CD14-positive monocyte (primary cell): ENCODE measurements around the gene FOXN1. TPM values are rescaled to one million over a fixed set of nuclear protein-coding genes. Genes with fewer than 3 reads are reported as not detected.
A peak's percentile ranks its signal among the peaks of the same experiment; 100 is the strongest.

Experiments used
- DNase-seq, 3 donors: peaks; one replicate each; pipeline ENCODE4 v3.0.0-alpha.2; 2011 to 2022
- H2AFZ ChIP-seq: 2 replicates; pipeline ENCODE4 v1.6.0; 2012; ENCODE audit warnings: mild to moderate bottlenecking, low read depth, low read length, inconsistent platforms; ENCODE audit not compliant: insufficient read depth, poor library complexity, severe bottlenecking
- H3K27ac ChIP-seq, 2 donors: 1 replicate in 1 of 2; 2 replicates in 1 of 2; pipeline ENCODE4 v1.5.1; 2012 to 2013; ENCODE audit warnings: low read length in 2 of 2, control low read depth in 1 of 2, inconsistent platforms in 1 of 2, low read depth in 1 of 2, mild to moderate bottlenecking in 1 of 2
- H3K27me3 ChIP-seq, 2 donors: one replicate each; pipeline versions ENCODE4 v1.6.0 to v1.6.1; 2011 to 2013; ENCODE audit warnings: low read length in 2 of 2; ENCODE audit not compliant: control insufficient read depth in 2 of 2, insufficient read depth in 2 of 2
- H3K36me3 ChIP-seq, 2 donors: replicated peaks in 1 of 2; 1 replicate in 1 of 2; 2 replicates in 1 of 2; pipeline versions ENCODE4 v1.5.1 to v1.6.1; 2012 to 2013; ENCODE audit warnings: low read length in 2 of 2, control low read depth in 1 of 2, inconsistent platforms in 1 of 2, mild to moderate bottlenecking in 1 of 2; ENCODE audit not compliant: insufficient read depth in 2 of 2, control insufficient read depth in 1 of 2
- H3K4me1 ChIP-seq, 2 donors: 1 replicate in 1 of 2; 2 replicates in 1 of 2; pipeline versions ENCODE4 v1.5.1 to v1.6.1; 2012 to 2013; ENCODE audit warnings: low read length in 2 of 2, control low read depth in 1 of 2, inconsistent platforms in 1 of 2, mild to moderate bottlenecking in 1 of 2, moderate library complexity in 1 of 2; ENCODE audit not compliant: insufficient read depth in 2 of 2, control insufficient read depth in 1 of 2
- H3K4me2 ChIP-seq: replicated peaks from 2 replicates; pipeline ENCODE3; 2012; ENCODE audit warnings: low read length, moderate library complexity, mild to moderate bottlenecking; ENCODE audit not compliant: poor library complexity, severe bottlenecking; ENCODE audit errors: extremely low read depth
- H3K4me3 ChIP-seq, 3 experiments: fragments of 200-600 bp in 1 of 3; sonication (generic) in 1 of 3; replicated peaks in 1 of 3; 1 replicate in 2 of 3; 2 replicates in 1 of 3; pipeline ENCODE4 v1.5.1; 2011 to 2013; ENCODE audit warnings: low read length in 3 of 3, mild to moderate bottlenecking in 3 of 3, control low read depth in 2 of 3, low read depth in 2 of 3, inconsistent platforms in 1 of 3, moderate library complexity in 1 of 3
- H3K79me2 ChIP-seq: 2 replicates; pipeline ENCODE4 v1.6.0; 2012; ENCODE audit warnings: mild to moderate bottlenecking, control low read depth, inconsistent platforms, low read length, moderate library complexity; ENCODE audit not compliant: insufficient read depth
- H3K9ac ChIP-seq: 2 replicates; pipeline ENCODE4 v1.6.0; 2017; ENCODE audit warnings: low read length, mild to moderate bottlenecking; ENCODE audit not compliant: insufficient read depth, poor library complexity, severe bottlenecking
- H3K9me3 ChIP-seq, 2 donors: replicated peaks in 1 of 2; 1 replicate in 1 of 2; 2 replicates in 1 of 2; pipeline versions ENCODE4 v1.5.1 to v1.6.1; 2012 to 2013; ENCODE audit warnings: low read length in 2 of 2, control low read depth in 1 of 2; ENCODE audit not compliant: control insufficient read depth in 1 of 2, insufficient read depth in 1 of 2
- H4K20me1 ChIP-seq: 2 replicates; pipeline ENCODE4 v1.6.0; 2012; ENCODE audit warnings: mild to moderate bottlenecking, low read length, control low read depth, moderate library complexity; ENCODE audit not compliant: insufficient read depth
- H3K27ac Mint-ChIP-seq, 7 donors: one replicate each; pipeline ENCODE4 v1.8.0; 2020; ENCODE audit warnings: mild to moderate bottlenecking in 7 of 7, mixed read lengths in 7 of 7, moderate library complexity in 6 of 7, inconsistent platforms in 2 of 7
- H3K27me3 Mint-ChIP-seq, 3 donors: one replicate each; pipeline ENCODE4 v1.8.0; 2021 to 2022; ENCODE audit warnings: low read depth in 3 of 3, mild to moderate bottlenecking in 3 of 3, mixed read lengths in 3 of 3, moderate library complexity in 3 of 3, inconsistent platforms in 1 of 3
- H3K36me3 Mint-ChIP-seq, 2 donors: one replicate each; pipeline ENCODE4 v1.8.0; 2020; ENCODE audit warnings: mixed read lengths in 2 of 2, inconsistent platforms in 1 of 2, mild to moderate bottlenecking in 1 of 2
- H3K4me1 Mint-ChIP-seq: one replicate; pipeline ENCODE4 v1.8.0; 2020; ENCODE audit warnings: mild to moderate bottlenecking, mixed read lengths
- H3K4me3 Mint-ChIP-seq, 2 donors: one replicate each; pipeline ENCODE4 v1.8.0; 2020; ENCODE audit warnings: mild to moderate bottlenecking in 2 of 2, mixed read lengths in 2 of 2, moderate library complexity in 1 of 2
- H3K9me3 Mint-ChIP-seq, 7 donors: one replicate each; pipeline ENCODE4 v1.8.0; 2020 to 2022; ENCODE audit warnings: mixed read lengths in 7 of 7, mild to moderate bottlenecking in 6 of 7, moderate library complexity in 6 of 7, inconsistent platforms in 2 of 7
- WGBS: methylation state at CpG from one replicate; pipeline ENCODE4 v1.1.5; 2013; ENCODE audit warnings: missing lambda C conversion rate; ENCODE audit not compliant: insufficient coverage; 5-methylcytosine and 5-hydroxymethylcytosine counted together
- intact Hi-C, 2 donors: fragments of 100-400 bp; cut with micrococcal nuclease; formaldehyde crosslinking; loops; one replicate each; pipeline versions ENCODE4 v1.15.0 to v1.15.1; 2023
- polyA plus RNA-seq, 3 donors: library from polyadenylated mRNA; depleted of rRNA in 1 of 3; unstranded in 2 of 3; stranded (reverse) in 1 of 3; fragments of 300-500 nt in 2 of 3; fragments of >200 nt in 1 of 3; fragmentation: Illumina TruSeq in 2 of 3; gene quantifications; 1 replicate in 2 of 3; 2 replicates in 1 of 3; pipeline ENCODE4 v1.2.3, GENCODE V29; 2012 to 2021
- TF ChIP-seq, protein P1 (sequence below): fragments of 200-600 bp; IDR thresholded peaks from one replicate; pipeline ENCODE4 v1.8.0; 2022; ENCODE audit warnings: antibody characterized with exemption, mild to moderate bottlenecking

FOXN1 gene
- polyA plus RNA-seq, 3 donors: not detected

DNA sequence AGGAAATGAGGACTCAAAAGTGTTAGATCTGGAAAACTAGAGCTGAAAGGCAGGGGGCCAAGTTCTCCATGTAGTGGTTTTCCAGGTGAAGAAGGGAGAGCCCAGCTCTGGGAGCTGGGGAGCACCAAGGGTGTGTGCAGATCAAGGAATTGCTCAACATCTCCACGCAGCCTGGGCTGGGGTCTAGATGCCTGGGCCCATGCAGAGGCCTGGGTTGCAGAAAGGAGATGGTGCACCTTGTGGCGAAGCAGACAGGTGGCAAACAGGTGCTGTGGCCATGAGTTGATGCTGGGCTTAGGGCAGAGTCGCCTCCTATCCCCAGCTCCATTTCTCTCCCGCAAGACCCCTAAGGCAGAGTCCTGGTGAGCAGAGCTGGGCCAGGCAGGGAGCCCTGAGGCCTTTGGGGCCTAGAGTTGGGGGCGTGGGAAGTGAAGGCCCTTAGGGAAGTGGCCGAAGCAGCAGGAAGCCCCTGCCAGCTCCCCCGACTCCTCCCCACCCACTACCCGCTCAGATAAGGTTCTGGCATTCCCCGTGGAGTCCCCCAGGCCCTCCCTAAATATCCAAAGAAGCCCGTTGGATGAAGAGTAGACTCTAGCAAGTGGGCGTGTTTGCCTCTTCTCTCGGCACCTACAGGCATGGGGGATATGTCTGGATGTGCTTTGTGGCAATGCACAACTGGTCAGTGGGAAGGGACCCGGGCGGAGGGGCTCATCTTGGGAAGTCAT is 777 bp downstream of the FOXN1 start:
- no peak overlapping the region for H3K4me3 ChIP-seq
- no peaks in the 10 kb centered on the region for H4K20me1 ChIP-seq
- Mint-ChIP-seq H3K4me3 (no peak overlapping the region), H3K27me3 (peaks cover 2 to 19% (median 10%) of the 10 kb centered on the region in 3 donors), H3K9me3 (no peaks in the 10 kb centered on the region), H3K36me3 (no peaks in the 10 kb centered on the region), H3K27ac (peak overlapping the region in 1 of 7 donors; percentile 55), H3K4me1 (peaks cover 12% of the 10 kb centered on the region)
- no peak overlapping the region for H3K9ac ChIP-seq
- H3K4me2 ChIP-seq: no peak overlapping the region
- no peak for DNase-seq
- H3K79me2 ChIP-seq: no peaks in the 10 kb centered on the region
- H3K27me3 ChIP-seq: no peaks in the 10 kb centered on the region
- WGBS: 100% methylated on average over 2 of the region's 14 CpGs
- H3K27ac ChIP-seq: no peak overlapping the region
- TF ChIP-seq, protein P1, sequence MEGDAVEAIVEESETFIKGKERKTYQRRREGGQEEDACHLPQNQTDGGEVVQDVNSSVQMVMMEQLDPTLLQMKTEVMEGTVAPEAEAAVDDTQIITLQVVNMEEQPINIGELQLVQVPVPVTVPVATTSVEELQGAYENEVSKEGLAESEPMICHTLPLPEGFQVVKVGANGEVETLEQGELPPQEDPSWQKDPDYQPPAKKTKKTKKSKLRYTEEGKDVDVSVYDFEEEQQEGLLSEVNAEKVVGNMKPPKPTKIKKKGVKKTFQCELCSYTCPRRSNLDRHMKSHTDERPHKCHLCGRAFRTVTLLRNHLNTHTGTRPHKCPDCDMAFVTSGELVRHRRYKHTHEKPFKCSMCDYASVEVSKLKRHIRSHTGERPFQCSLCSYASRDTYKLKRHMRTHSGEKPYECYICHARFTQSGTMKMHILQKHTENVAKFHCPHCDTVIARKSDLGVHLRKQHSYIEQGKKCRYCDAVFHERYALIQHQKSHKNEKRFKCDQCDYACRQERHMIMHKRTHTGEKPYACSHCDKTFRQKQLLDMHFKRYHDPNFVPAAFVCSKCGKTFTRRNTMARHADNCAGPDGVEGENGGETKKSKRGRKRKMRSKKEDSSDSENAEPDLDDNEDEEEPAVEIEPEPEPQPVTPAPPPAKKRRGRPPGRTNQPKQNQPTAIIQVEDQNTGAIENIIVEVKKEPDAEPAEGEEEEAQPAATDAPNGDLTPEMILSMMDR: no peak
- peaks cover 11 to 13% of the 10 kb centered on the region in 2 donors for H3K4me1 ChIP-seq
- no peak overlapping the region for H2AFZ ChIP-seq
- intact Hi-C loops: no loop called here
- no peaks in the 10 kb centered on the region for H3K36me3 ChIP-seq
- no peaks in the 10 kb centered on the region for H3K9me3 ChIP-seq

DNA sequence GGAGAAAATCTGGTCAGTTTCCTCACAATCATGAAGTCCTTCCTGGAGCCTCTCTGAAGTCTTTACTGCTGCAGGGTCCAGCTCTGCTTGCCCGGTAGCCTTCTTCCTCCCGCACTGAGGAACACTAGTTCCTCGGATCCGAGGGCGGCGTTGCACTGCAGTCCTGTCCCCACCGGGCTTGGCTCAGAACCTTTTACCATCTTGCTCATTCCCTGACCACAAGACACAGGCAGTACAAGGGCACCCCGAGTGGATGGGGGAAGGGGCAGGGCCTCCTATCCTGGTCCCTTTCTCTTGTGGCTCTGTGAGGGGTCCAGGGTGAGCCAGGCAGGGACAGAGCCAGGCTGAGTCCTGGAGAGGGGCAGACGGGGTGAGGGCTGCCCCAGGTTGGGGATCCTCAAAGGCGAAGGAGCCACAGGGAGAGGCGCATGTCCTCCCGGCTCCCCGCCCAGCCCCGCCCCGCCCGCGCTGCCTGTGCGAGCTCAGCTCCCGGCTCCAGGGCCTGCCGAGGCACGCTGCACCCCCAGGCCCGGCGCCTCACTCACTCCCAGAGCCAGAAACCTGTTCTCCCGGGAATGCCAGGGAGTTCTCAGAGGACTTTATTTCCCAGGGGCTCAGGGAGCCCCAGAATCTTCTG is 1.5 kb downstream of the FOXN1 start:
- Histone ChIP-seq H3K9me3 (no peaks in the 10 kb centered on the region), H3K4me1 (peaks cover 11 to 13% of the 10 kb centered on the region in 2 donors), H3K9ac (no peak overlapping the region), H3K79me2 (no peaks in the 10 kb centered on the region), H2AFZ (no peak overlapping the region), H4K20me1 (no peaks in the 10 kb centered on the region), H3K4me3 (no peak overlapping the region), H3K36me3 (no peaks in the 10 kb centered on the region), H3K27ac (no peak overlapping the region), H3K27me3 (no peaks in the 10 kb centered on the region), H3K4me2 (no peak overlapping the region)
- H3K27me3 Mint-ChIP-seq: peaks cover 2 to 19% (median 10%) of the 10 kb centered on the region in 3 donors
- 60% methylated on average over 13 of the region's 24 CpGs for WGBS
- intact Hi-C loops: no loop called here
- H3K4me3 Mint-ChIP-seq: no peak overlapping the region
- TF ChIP-seq, protein P1: no peak
- DNase-seq: no peak
- peak overlapping the region in 1 of 7 donors; percentile 7 for H3K27ac Mint-ChIP-seq
- no peaks in the 10 kb centered on the region for H3K36me3 Mint-ChIP-seq
- peaks cover 12% of the 10 kb centered on the region for H3K4me1 Mint-ChIP-seq
- no peaks in the 10 kb centered on the region for H3K9me3 Mint-ChIP-seq
